Measurements from ENCODE around the gene RHBDF1. TPM values are rescaled to one million over a fixed set of nuclear protein-coding genes. Genes with fewer than 3 reads are reported as not detected.

RHBDF1 gene
- total and polyA plus RNA-seq, 7 donors: 9.0 to 24.8 (median 18.3) TPM

GRCh38 chr16:92431-93339 is 20.3 kb upstream of the RHBDF1 start:
- WGBS, 3 donors: 77 to 86% (median 79%) methylated on average over 14 to 15 of the region's 15 CpGs
- DNase-seq (no peak), ATAC-seq (no peak)
- peaks cover 15% of the 10 kb centered on the region for H3K4me1 ChIP-seq
- H3K27me3 ChIP-seq (ENCODE audit: insufficient read depth in 3 of 3, low read length in 2 of 3): no peaks in the 10 kb centered on the region
- TF ChIP-seq CTCF (IDR thresholded peaks at IDR 0.05): no peak
- no peaks in the 10 kb centered on the region for H3K9me3 ChIP-seq
- no peak overlapping the region for H3K27ac ChIP-seq
- H3K4me3 ChIP-seq: no peak overlapping the region
- peaks cover 0 to 43% of the 10 kb centered on the region in 2 donors for H3K36me3 ChIP-seq (ENCODE audit: insufficient read depth in 1 of 2, low read depth in 1 of 2)
- intact Hi-C loops (cut with DNase I): no loop called here

GRCh38 chr16:91484-91883 is 19.1 kb upstream of the RHBDF1 start:
- DNase-seq: no peak
- intact Hi-C loops (cut with DNase I): no loop called here
- ATAC-seq: peak; percentile 21 to 64 (median 51)

GRCh38 chr16:89391-90302 is 17.2 kb upstream of the RHBDF1 start:
- H3K27me3 ChIP-seq (ENCODE audit: insufficient read depth in 3 of 3, low read length in 2 of 3): no peaks in the 10 kb centered on the region
- no peak for TF ChIP-seq CTCF (IDR thresholded peaks at IDR 0.05)
- no peaks in the 10 kb centered on the region for H3K9me3 ChIP-seq
- H3K27ac ChIP-seq: no peak overlapping the region
- ATAC-seq (no peak), DNase-seq (no peak)
- WGBS, 3 donors: 86 to 90% (median 90%) methylated on average over 27 to 30 of the region's 30 CpGs
- no peak overlapping the region for H3K4me3 ChIP-seq
- peaks cover 22% of the 10 kb centered on the region for H3K4me1 ChIP-seq
- H3K36me3 ChIP-seq (ENCODE audit: insufficient read depth in 1 of 2, low read depth in 1 of 2): peaks cover 0 to 69% of the 10 kb centered on the region in 2 donors
- intact Hi-C loops (cut with DNase I): no loop called here

More at GRCh38 chr16:91484-91883, 19.1 kb upstream of the RHBDF1 start:
- Histone ChIP-seq H3K36me3 (ENCODE audit: insufficient read depth in 1 of 2, low read depth in 1 of 2) (peaks cover 0 to 54% of the 10 kb centered on the region in 2 donors), H3K27ac (peak overlapping the region; percentile 48), H3K9me3 (no peaks in the 10 kb centered on the region), H3K4me1 (peaks cover 8% of the 10 kb centered on the region), H3K27me3 (ENCODE audit: insufficient read depth in 3 of 3, low read length in 2 of 3) (no peaks in the 10 kb centered on the region), H3K4me3 (no peak overlapping the region)
- 26 to 58% (median 33%) methylated on average over 9 of the region's 9 CpGs for WGBS, 3 donors
- TF ChIP-seq CTCF (IDR thresholded peaks at IDR 0.05): no peak

GRCh38 chr16:88613-89012 is 16.2 kb upstream of the RHBDF1 start:
- 94 to 95% (median 94%) methylated on average over 14 of the region's 14 CpGs for WGBS, 3 donors

More at GRCh38 chr16:88613-89012, 16.2 kb upstream of the RHBDF1 start:
- intact Hi-C loops (cut with DNase I): no loop called here
- no peaks in the 10 kb centered on the region for H3K27me3 ChIP-seq (ENCODE audit: insufficient read depth in 3 of 3, low read length in 2 of 3)
- no peak overlapping the region for H3K4me3 ChIP-seq
- no peak for ATAC-seq
- H3K4me1 ChIP-seq: peaks cover 29% of the 10 kb centered on the region
- no peaks in the 10 kb centered on the region for H3K9me3 ChIP-seq
- peaks cover 0 to 75% of the 10 kb centered on the region in 2 donors for H3K36me3 ChIP-seq (ENCODE audit: insufficient read depth in 1 of 2, low read depth in 1 of 2)
- no peak for DNase-seq
- no peak for TF ChIP-seq CTCF (IDR thresholded peaks at IDR 0.05)
- no peak overlapping the region for H3K27ac ChIP-seq

Measured in psoas muscle (tissue), 8 donors.